Neuronal stem cell (in vitro differentiated cells): ENCODE results near the gene SERPINA5.
"Not testable (repeated sequence)": the region's sequence is repeated elsewhere in the genome, so short reads cannot be mapped to it uniquely, and the experiment has no call there.

Experiments used
- DNase-seq: peaks from one replicate; pipeline ENCODE4 v3.0.0-alpha.2; 2013; ENCODE audit warnings: low spot score
- H2AFZ ChIP-seq: one replicate; pipeline ENCODE4 v1.6.1; 2013; ENCODE audit warnings: mild to moderate bottlenecking, low read length, inconsistent platforms
- H2AK5ac ChIP-seq: 2 replicates; pipeline ENCODE4 v1.6.1; 2013; ENCODE audit warnings: low read depth, mild to moderate bottlenecking, inconsistent platforms, low read length, moderate library complexity, mixed read lengths
- H2BK120ac ChIP-seq: 2 replicates; pipeline ENCODE4 v1.6.1; 2013; ENCODE audit warnings: low read depth, mild to moderate bottlenecking, inconsistent platforms, low read length, moderate library complexity, mixed read lengths
- H2BK12ac ChIP-seq: one replicate; pipeline ENCODE4 v1.6.1; 2013; ENCODE audit warnings: low read length, inconsistent platforms
- H2BK15ac ChIP-seq: 2 replicates; pipeline ENCODE4 v1.6.1; 2013; ENCODE audit warnings: mild to moderate bottlenecking, low read length, inconsistent platforms, mixed read lengths
- H2BK5ac ChIP-seq: one replicate; pipeline ENCODE4 v1.6.1; 2013; ENCODE audit warnings: inconsistent platforms, mild to moderate bottlenecking, low read length, moderate library complexity
- H3K14ac ChIP-seq: one replicate; pipeline ENCODE4 v1.6.1; 2013; ENCODE audit warnings: low read length, inconsistent platforms
- H3K18ac ChIP-seq: 2 replicates; pipeline ENCODE4 v1.6.1; 2013; ENCODE audit warnings: low read length, inconsistent platforms
- H3K23ac ChIP-seq: 2 replicates; pipeline ENCODE4 v1.6.1; 2013; ENCODE audit warnings: low read depth, mild to moderate bottlenecking, mixed read lengths, low read length, inconsistent platforms; ENCODE audit not compliant: poor library complexity
- H3K27ac ChIP-seq: replicated peaks from 3 replicates; pipeline ENCODE4 v1.5.1; 2013; ENCODE audit warnings: low read length, inconsistent platforms
- H3K27me3 ChIP-seq, 3 experiments: 2 replicates each; pipeline ENCODE4 v1.6.1; 2013; ENCODE audit warnings: low read length in 3 of 3, mild to moderate bottlenecking in 2 of 3, inconsistent platforms in 1 of 3, low read depth in 1 of 3, mixed read lengths in 1 of 3, moderate library complexity in 1 of 3; ENCODE audit not compliant: control insufficient read depth in 3 of 3, insufficient read depth in 3 of 3
- H3K36me3 ChIP-seq, 2 donors: replicated peaks in 1 of 2; 2 replicates each; pipeline ENCODE4 v1.6.1; 2013; ENCODE audit warnings: low read length in 2 of 2; ENCODE audit not compliant: control insufficient read depth in 2 of 2, insufficient read depth in 2 of 2
- H3K4ac ChIP-seq: 2 replicates; pipeline ENCODE4 v1.6.1; 2013; ENCODE audit warnings: inconsistent platforms, mild to moderate bottlenecking, low read length, moderate library complexity
- H3K4me1 ChIP-seq, 2 donors: 1 replicate in 1 of 2; 2 replicates in 1 of 2; pipeline ENCODE4 v1.6.1; 2013; ENCODE audit warnings: low read length in 2 of 2, low read depth in 1 of 2; ENCODE audit not compliant: control insufficient read depth in 2 of 2, insufficient read depth in 1 of 2
- H3K4me2 ChIP-seq: one replicate; pipeline ENCODE4 v1.6.1; 2013; ENCODE audit warnings: mild to moderate bottlenecking, low read length, inconsistent platforms; ENCODE audit not compliant: insufficient read depth, poor library complexity, severe bottlenecking
- H3K4me3 ChIP-seq, 2 donors: 2 replicates each; pipeline ENCODE4 v1.5.1; 2013; ENCODE audit warnings: low read length in 2 of 2, mild to moderate bottlenecking in 2 of 2, inconsistent platforms in 1 of 2, moderate library complexity in 1 of 2
- H3K79me1 ChIP-seq: one replicate; pipeline ENCODE4 v1.6.1; 2013; ENCODE audit warnings: low read depth, mild to moderate bottlenecking, inconsistent platforms, low read length, moderate library complexity
- H3K9ac ChIP-seq: one replicate; pipeline ENCODE4 v1.6.1; 2013; ENCODE audit warnings: mild to moderate bottlenecking, low read depth, low read length, inconsistent platforms; ENCODE audit not compliant: poor library complexity
- H3K9me3 ChIP-seq, 2 donors: replicated peaks in 1 of 2; 2 replicates each; pipeline versions ENCODE3 to v1.6.1; 2013; ENCODE audit warnings: low read length in 2 of 2, mild to moderate bottlenecking in 2 of 2, inconsistent platforms in 1 of 2, low read depth in 1 of 2, mixed read lengths in 1 of 2, moderate library complexity in 1 of 2; ENCODE audit not compliant: control insufficient read depth in 2 of 2, insufficient read depth in 1 of 2
- H4K8ac ChIP-seq: one replicate; pipeline ENCODE4 v1.6.1; 2013; ENCODE audit warnings: low read depth, mild to moderate bottlenecking, inconsistent platforms, low read length, moderate library complexity
- H4K91ac ChIP-seq: one replicate; pipeline ENCODE4 v1.6.1; 2013; ENCODE audit warnings: low read length, low read depth, mild to moderate bottlenecking, inconsistent platforms; ENCODE audit not compliant: poor library complexity
- WGBS, 2 donors: extraction: QIAGEN DNeasy Blood & Tissue Kit; methylation state at CpG; one replicate each; pipeline ENCODE4 v1.1.7; 2013; ENCODE audit warnings: missing lambda C conversion rate in 2 of 2, mixed read lengths in 1 of 2; ENCODE audit not compliant: insufficient read length in 2 of 2, insufficient replicate concordance in 1 of 2; ENCODE audit errors: extremely low coverage in 2 of 2; 5-methylcytosine and 5-hydroxymethylcytosine counted together

The SERPINA5 gene

GRCh38 chr14:94574336-94574735 is 6.9 kb upstream of the SERPINA5 start:
- DNase-seq, result no peak
- H3K79me1 ChIP-seq, result no peaks in the 10 kb centered on the region
- no peak overlapping the region for H2BK5ac ChIP-seq
- no peak overlapping the region for H3K9ac ChIP-seq
- no peak overlapping the region for H3K18ac ChIP-seq
- H3K36me3 ChIP-seq, result no peaks in the 10 kb centered on the region
- H4K8ac ChIP-seq, result no peak overlapping the region
- H2BK15ac ChIP-seq, result no peak overlapping the region
- no peak overlapping the region for H2BK120ac ChIP-seq
- H3K14ac ChIP-seq, result no peak overlapping the region
- no peak overlapping the region for H2AK5ac ChIP-seq
- H4K91ac ChIP-seq, result no peak overlapping the region
- no peaks in the 10 kb centered on the region for H3K27me3 ChIP-seq
- no CpG with 5 or more reads among the region's 3 CpGs for WGBS, 2 donors
- peaks cover 0 to 2% of the 10 kb centered on the region in 2 donors for H3K9me3 ChIP-seq
- H3K4ac ChIP-seq, result no peak overlapping the region
- no peak overlapping the region for H3K4me3 ChIP-seq
- H3K23ac ChIP-seq, result no peak overlapping the region
- H3K27ac ChIP-seq, result no peak overlapping the region
- H2BK12ac ChIP-seq, result no peak overlapping the region
- H3K4me1 ChIP-seq, result no peaks in the 10 kb centered on the region
- no peak overlapping the region for H3K4me2 ChIP-seq
- no peak overlapping the region for H2AFZ ChIP-seq

DNA sequence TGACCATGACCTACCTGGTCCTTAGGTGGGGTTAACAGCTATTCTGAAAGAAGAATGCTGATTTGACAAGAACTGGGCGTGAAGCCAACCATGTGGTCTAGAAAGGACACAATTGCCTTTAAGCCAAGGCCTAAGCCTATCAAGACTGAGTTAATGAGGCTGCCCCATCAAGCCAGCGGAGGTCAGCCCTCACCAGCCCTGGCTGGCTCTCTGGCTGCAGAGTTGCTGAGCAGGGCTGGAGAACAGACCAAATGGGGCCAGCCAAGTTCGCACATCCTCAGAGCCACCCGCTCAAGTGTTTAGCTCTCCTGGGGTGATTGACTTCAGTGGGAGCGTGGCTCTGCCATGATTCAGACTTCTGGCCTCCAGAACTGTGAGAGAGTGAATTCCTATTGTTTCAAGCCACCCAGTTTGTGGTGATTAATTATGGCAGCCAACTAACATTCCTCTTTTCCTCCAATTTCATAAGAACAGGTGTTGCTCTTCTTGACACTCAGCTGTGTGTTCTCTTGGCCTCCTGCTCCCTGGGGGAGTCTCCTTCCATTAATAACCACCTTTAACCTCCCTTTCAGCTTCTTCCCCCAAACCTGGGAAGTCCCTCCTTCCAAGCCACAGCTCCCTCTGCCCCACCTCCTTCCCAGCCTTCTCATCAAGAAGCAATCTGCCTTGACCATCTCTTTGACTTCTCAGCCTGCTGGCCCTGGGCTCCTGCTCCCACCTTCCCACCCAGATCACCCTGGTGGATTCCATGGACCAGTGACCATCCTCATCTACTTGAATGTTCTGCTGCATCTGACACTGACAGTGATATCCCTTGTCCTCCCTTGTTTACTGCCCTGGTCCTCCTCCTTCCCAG is 5.3 kb upstream of the SERPINA5 start:
- no peak overlapping the region for H2AFZ ChIP-seq
- no peaks in the 10 kb centered on the region for H3K79me1 ChIP-seq
- H2AK5ac ChIP-seq, result no peak overlapping the region
- peaks cover 0 to 2% of the 10 kb centered on the region in 2 donors for H3K9me3 ChIP-seq
- no peak overlapping the region for H3K27ac ChIP-seq
- no peak overlapping the region for H3K23ac ChIP-seq
- no peak overlapping the region for H3K14ac ChIP-seq
- no peak overlapping the region for H4K8ac ChIP-seq
- H3K9ac ChIP-seq, result no peak overlapping the region
- H3K18ac ChIP-seq, result no peak overlapping the region
- H3K4me2 ChIP-seq, result no peak overlapping the region
- H3K27me3 ChIP-seq, result no peaks in the 10 kb centered on the region
- H2BK5ac ChIP-seq, result no peak overlapping the region
- H3K36me3 ChIP-seq, result no peaks in the 10 kb centered on the region
- DNase-seq, result no peak
- no peak overlapping the region for H3K4ac ChIP-seq
- H3K4me1 ChIP-seq, result no peaks in the 10 kb centered on the region
- no peak overlapping the region for H2BK12ac ChIP-seq
- no peak overlapping the region for H4K91ac ChIP-seq
- WGBS, 2 donors, result no CpG with 5 or more reads among the region's 5 CpGs
- no peak overlapping the region for H2BK120ac ChIP-seq
- no peak overlapping the region for H3K4me3 ChIP-seq
- no peak overlapping the region for H2BK15ac ChIP-seq

- H2BK15ac ChIP-seq, DNase-seq, H3K4me1 ChIP-seq, H3K27ac ChIP-seq, H2BK5ac ChIP-seq, H3K9ac ChIP-seq, H2AFZ ChIP-seq, H3K4me2 ChIP-seq, H3K36me3 ChIP-seq, H2BK120ac ChIP-seq, H2BK12ac ChIP-seq, H3K79me1 ChIP-seq, H3K18ac ChIP-seq, H4K8ac ChIP-seq, H3K4ac ChIP-seq, H3K9me3 ChIP-seq, H3K27me3 ChIP-seq, H3K23ac ChIP-seq, H3K4me3 ChIP-seq, H4K91ac ChIP-seq, H3K14ac ChIP-seq, H2AK5ac ChIP-seq: not testable (repeated sequence)
Measured at GRCh38 chr14:94577472-94577871, 3.8 kb upstream of the SERPINA5 start.

- H3K18ac ChIP-seq, result no peak overlapping the region
- no peak overlapping the region for H2BK12ac ChIP-seq
- H3K36me3 ChIP-seq, result no peaks in the 10 kb centered on the region
- H2AFZ ChIP-seq, result no peak overlapping the region
- H3K79me1 ChIP-seq, result no peaks in the 10 kb centered on the region
- no peak overlapping the region for H2BK15ac ChIP-seq
- no peak overlapping the region for H2BK120ac ChIP-seq
- H3K4me3 ChIP-seq, result no peak overlapping the region
- DNase-seq, result no peak
- H3K27ac ChIP-seq, result no peak overlapping the region
- no peak overlapping the region for H4K91ac ChIP-seq
- peaks cover 0 to 3% of the 10 kb centered on the region in 2 donors for H3K4me1 ChIP-seq
- H3K4ac ChIP-seq, result no peak overlapping the region
- WGBS, 2 donors, result no CpG with 5 or more reads among the region's 6 CpGs
- H3K27me3 ChIP-seq, result no peaks in the 10 kb centered on the region
- no peak overlapping the region for H3K9ac ChIP-seq
- no peak overlapping the region for H3K4me2 ChIP-seq
- no peak overlapping the region for H3K14ac ChIP-seq
- H3K23ac ChIP-seq, result no peak overlapping the region
- H3K9me3 ChIP-seq, result peaks cover 0 to 2% of the 10 kb centered on the region in 2 donors
- H2AK5ac ChIP-seq, result no peak overlapping the region
- no peak overlapping the region for H4K8ac ChIP-seq
- no peak overlapping the region for H2BK5ac ChIP-seq
Measured at GRCh38 chr14:94578712-94579111, 2.5 kb upstream of the SERPINA5 start.
